HG02610 (cell line): ENCODE measurements around the gene NBPF1.
"Not testable (repeated sequence)": the region's sequence is repeated elsewhere in the genome, so short reads cannot be mapped to it uniquely, and the experiment has no call there.

Experiments used
- ATAC-seq: cut with Tn5 transposase; IDR thresholded peaks from one replicate; pipeline ENCODE4 v1.9.1; 2021; ENCODE audit warnings: mild to moderate bottlenecking, moderate library complexity; ENCODE audit not compliant: unreplicated experiment

NBPF1 gene

DNA sequence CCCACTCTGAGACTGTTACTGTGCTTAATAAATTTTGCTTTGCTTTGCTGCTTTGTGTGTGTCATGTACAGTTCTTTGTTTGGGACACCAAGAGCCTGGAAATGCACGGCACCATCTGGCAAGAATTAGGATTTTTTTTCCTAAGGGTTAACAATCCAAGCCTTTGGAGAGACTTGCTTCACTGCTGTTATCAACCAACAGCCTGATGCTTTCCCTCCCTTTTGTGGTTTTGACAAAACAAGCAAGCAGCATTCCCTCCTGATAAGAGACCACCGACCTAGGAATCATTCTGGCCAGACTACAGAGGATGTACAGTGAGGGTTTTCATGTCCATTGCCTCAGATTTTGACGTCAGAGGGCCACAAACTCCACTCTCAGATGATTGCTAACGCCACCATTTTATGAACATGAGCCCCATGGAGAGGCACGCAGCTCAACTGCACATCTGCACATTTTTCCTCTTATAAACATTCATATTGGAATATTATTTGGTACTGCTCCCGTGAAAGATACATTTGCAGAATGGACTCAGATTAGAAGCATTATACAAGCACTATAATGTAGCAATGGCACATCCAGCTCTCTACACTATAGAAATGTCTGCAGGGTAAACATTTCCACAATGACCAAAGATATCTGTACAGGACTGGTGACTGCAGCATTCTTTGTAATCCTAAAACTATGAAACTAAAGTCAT, 94.0 kb downstream of the NBPF1 start:
- ATAC-seq, result not testable (repeated sequence)

DNA sequence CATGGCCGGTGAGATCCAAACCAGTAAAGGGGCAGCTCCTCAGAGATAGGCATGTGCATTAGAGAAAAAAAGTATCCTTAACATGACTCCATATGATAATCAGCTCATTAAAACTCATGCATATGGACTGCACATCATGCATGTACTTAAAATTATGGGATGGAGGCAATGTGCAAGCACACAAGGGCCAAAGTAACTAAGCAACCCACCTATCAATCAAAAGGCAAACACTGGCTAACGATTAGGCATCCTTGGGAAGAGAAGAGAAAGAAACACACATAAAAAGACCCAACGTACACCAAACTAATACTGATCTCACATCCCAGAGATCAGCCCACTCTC, 94.5 kb downstream of the NBPF1 start:
- not testable (repeated sequence) for ATAC-seq

DNA sequence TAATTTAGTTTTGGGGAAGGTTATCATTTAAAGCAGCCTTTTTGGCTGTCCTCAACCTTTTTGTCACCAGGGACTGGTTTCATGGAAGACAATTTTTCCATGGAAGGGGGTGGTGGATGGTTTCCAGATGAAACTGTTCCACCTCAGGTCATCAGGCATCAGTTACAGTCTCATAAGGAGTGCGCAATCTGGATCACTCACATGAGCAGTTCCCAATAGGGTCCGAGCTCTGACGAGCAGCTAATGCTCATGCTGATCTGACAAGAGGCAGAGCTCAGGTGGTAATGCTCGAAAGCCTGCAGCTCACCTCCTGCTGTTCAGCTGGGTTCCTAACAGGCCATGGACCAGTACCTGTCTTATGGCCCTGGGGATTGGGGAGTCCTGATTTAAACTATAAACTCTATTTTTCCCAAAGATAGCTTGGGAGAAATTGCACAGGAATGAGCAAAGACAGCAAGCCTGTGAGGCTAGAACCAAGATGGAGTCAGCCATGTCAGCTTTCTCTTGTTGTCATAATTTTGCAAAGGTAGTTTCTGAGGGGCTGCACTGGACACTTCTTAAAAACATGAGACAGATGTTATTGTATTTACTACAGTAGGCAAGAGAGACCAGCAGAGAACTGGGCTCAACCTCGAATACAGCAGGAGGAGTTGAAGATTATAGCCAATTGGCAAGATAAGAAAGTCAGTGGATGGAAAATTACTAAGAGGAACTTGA, 96.5 kb downstream of the NBPF1 start:
- ATAC-seq, result not testable (repeated sequence)

DNA sequence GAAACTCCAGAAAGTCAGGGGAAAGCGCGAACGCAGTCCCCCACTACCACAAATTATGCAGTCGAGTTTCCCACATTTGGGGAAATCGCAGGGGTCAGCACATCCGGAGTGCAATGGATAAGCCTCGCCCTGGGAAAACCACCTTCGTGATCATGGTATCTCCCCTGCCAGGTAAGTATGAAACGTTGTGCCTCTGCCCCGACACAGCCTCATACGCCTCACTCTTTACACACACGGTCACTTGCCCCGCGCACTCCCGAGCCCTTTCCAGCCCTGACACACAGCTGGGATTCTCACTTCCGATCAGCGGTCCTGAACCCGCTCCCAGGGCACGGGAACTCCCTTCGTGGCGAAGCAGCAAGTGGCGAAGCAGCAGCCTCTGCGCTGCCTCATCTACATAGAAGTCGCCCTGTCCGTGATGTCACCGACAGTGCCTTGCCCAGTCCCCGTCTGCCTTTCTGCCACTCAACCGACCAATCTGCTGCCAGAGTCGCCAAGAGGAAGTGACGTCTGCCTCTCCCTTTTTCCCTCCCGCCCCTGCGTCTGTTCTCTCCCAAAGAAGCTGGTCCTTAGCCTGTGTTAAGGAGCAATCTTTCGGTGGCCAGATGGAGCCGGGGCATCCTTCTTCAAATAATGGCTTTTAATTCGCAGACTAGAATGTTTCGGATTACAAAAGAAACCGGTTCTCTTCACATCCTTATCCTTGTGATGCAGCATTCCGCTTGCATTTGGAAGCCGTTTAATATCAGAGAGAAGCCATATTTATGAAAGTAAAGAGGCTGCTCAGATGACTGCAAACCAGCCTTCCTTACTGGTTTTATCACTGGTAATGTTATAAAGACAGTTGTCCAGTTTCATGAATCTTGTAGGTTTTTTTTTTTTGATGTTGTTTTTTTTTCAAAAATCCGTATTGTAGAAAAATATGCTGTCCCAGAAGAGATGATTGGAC, 99.0 kb downstream of the NBPF1 start, which contains the start of gene RNU1-1:
Gene RNU1-1 (minus strand): TSS at position 179 of the 949 bp plus-strand sequence.
- not testable (repeated sequence) for ATAC-seq

DNA sequence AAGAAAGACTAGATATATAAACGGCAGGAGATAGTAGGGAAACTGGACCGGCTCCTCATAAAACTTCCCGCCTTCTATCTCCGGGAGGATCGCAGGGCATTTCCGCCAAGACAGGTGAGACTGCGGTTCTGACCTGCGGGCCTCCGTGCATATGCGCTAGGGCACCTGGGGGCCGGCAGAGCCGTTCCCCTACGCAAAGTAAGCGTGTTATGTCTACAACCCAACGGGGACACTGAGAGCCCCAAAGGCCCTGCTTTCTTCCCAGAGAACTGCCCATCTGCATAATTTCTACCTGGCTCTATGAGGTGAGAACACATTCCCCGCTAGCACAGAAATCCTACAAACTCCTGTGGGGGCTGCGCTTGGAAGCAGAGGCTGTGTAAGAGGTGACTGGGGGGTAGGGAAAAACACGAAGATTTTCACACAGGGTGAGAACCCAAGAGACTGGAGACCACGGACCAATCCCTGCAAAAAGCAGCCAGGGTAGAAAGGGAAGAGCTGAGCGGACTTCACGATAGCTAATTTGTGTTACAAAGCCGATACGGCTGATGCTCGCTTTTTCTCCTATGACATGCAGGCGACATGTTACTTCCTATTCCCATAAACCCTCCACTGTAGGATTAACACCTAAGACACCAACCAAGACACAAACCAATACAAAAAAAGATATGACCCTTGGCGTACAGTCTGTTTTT, 99.8 kb downstream of the NBPF1 start:
- peak; percentile 92 for ATAC-seq

DNA sequence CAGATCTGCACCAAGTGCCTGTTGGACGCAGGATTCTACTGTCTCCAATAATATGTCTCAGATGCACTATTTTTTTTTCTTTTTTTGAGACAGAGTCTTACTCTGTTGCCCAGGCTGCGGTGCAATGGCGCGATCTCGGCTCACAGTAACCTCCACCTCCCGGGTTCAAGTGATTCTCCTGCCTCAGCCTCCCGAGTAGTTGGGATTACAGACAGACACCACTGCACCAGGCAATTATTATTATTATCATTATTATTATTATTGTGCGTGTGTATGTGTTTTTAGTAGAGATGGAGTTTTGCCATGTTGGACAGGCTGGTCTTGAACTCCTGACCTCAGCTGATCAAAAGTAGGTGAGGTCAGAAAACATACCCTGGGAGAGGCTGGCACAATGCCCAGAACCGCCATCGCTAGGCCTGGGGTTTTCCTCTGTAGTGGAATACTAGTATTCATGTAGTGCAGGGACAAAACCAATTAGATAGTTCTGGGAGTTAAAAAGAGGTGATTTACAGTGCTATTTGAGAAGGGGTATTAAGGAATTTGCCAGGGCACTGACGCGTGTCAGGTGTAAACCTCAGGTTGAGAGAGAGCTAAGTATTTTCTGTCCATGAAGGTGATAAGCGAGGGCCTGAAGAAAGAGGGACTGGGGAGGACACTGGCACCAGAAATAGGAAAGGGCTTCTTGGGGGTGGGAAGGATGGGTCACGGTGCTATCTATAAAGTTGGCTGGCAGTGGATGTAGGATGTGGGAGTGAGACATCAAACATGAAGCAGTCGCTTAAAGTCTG, 100.5 kb downstream of the NBPF1 start:
- not testable (repeated sequence) for ATAC-seq
